Gastrocnemius medialis (tissue), 4 donors: Measurements from ENCODE around the gene SPON2. TPM values are rescaled to one million over a fixed set of nuclear protein-coding genes. Genes with fewer than 3 reads are reported as not detected.

ENCODE experiments used
- ATAC-seq, 2 donors: fragments of 150-250 bp; one replicate each; pipeline ENCODE4 v1.9.1; 2016
- DNase-seq, 2 donors: peaks; one replicate each; pipeline ENCODE4 v3.0.0-alpha.2; 2019
- H3K27ac ChIP-seq, 4 donors: fragments of 200-600 bp; sonication (generic); 1 replicate in 1 of 4; 2 replicates in 3 of 4; pipeline ENCODE4 v1.5.1; 2016 to 2018; ENCODE audit warnings: mild to moderate bottlenecking in 2 of 4, moderate library complexity in 1 of 4
- H3K27me3 ChIP-seq, 3 donors: fragments of 200-600 bp; sonication (generic) in 2 of 3; 1 replicate in 1 of 3; 2 replicates in 2 of 3; pipeline versions ENCODE4 v1.5.1 to v1.6.0; 2016 to 2019; ENCODE audit warnings: mild to moderate bottlenecking in 1 of 3, moderate library complexity in 1 of 3
- H3K36me3 ChIP-seq, 2 donors: fragments of 200-600 bp; sonication (generic) in 1 of 2; one replicate each; pipeline ENCODE4 v1.5.1; 2017 to 2018
- H3K4me1 ChIP-seq, 2 donors: fragments of 200-600 bp; sonication (generic) in 1 of 2; one replicate each; pipeline ENCODE4 v1.5.1; 2016 to 2017; ENCODE audit warnings: mild to moderate bottlenecking in 2 of 2
- H3K4me3 ChIP-seq, 4 donors: fragments of 200-600 bp; sonication (generic) in 3 of 4; 1 replicate in 1 of 4; 2 replicates in 3 of 4; pipeline ENCODE4 v1.5.1; 2016 to 2019; ENCODE audit warnings: mild to moderate bottlenecking in 2 of 4
- H3K9me3 ChIP-seq, 3 donors: fragments of 200-600 bp; sonication (generic) in 2 of 3; 1 replicate in 1 of 3; 2 replicates in 2 of 3; pipeline ENCODE4 v1.5.1; 2016 to 2019
- CTCF ChIP-seq, 5 experiments: fragments of 450-650 bp in 3 of 5; fragments of 200-600 bp in 2 of 5; sonication (generic) in 2 of 5; IDR thresholded peaks in 4 of 5; conservative IDR thresholded peaks in 1 of 5; 1 replicate in 4 of 5; 2 replicates in 1 of 5; pipeline ENCODE4 v1.5.1; 2016 to 2019; ENCODE audit warnings: antibody characterized with exemption in 5 of 5, mild to moderate bottlenecking in 3 of 5, moderate library complexity in 3 of 5
- POLR2A ChIP-seq, 2 donors: fragments of 450-650 bp; IDR thresholded peaks; one replicate each; pipeline ENCODE4 v1.6.1; 2017; ENCODE audit warnings: antibody characterized with exemption in 2 of 2, mild to moderate bottlenecking in 2 of 2, moderate library complexity in 2 of 2
- in situ Hi-C, 4 donors: fragments of 200-750 bp; cut with MboI; loops; one replicate each; pipeline versions ENCODE4 v1.15.0 to v1.8.0; 2017; ENCODE audit warnings: low sequenced_read_pairs in 4 of 4
- intact Hi-C: fragments of 100-400 bp; cut with DNase I; formaldehyde crosslinking; loops from one replicate; pipeline ENCODE4 v1.15.1; 2023; ENCODE audit warnings: low total_unique reads
- total RNA-seq, 4 donors: library from RNA; depleted of rRNA; stranded (reverse); fragments of >200 nt; gene quantifications; one replicate each; pipeline versions ENCODE4 v1.1.0 to v1.2.3, GENCODE V29; 2016

SPON2 gene
- total RNA-seq, 4 donors from 2014 or later: 5.0 to 8.9 (median 5.2) TPM

GRCh38 chr4:1187182-1187581 lies 14.8 kb upstream of the SPON2 start:
- in situ Hi-C loops: no loop called here
- intact Hi-C loops: no loop called here
- Histone ChIP-seq H3K36me3 (no peaks in the 10 kb centered on the region), H3K4me3 (no peak overlapping the region), H3K9me3 (no peaks in the 10 kb centered on the region), H3K27me3 (no peaks in the 10 kb centered on the region), H3K4me1 (peaks cover 10 to 12% of the 10 kb centered on the region in 2 donors), H3K27ac (no peak overlapping the region)
- TF ChIP-seq CTCF (IDR thresholded peaks at IDR 0.05 in 4 of 5, conservative IDR thresholded peaks at IDR 0.05 in 1 of 5) (no peak), POLR2A (IDR thresholded peaks at IDR 0.05) (no peak)
- ATAC-seq (no peak), DNase-seq (no peak)

GRCh38 chr4:1183985-1184773 lies 11.8 kb upstream of the SPON2 start:
- Histone ChIP-seq H3K4me1 (peaks cover 5 to 7% of the 10 kb centered on the region in 2 donors), H3K27me3 (no peaks in the 10 kb centered on the region), H3K4me3 (no peak overlapping the region), H3K27ac (no peak overlapping the region), H3K9me3 (no peaks in the 10 kb centered on the region), H3K36me3 (no peaks in the 10 kb centered on the region)
- ATAC-seq (no peak), DNase-seq (no peak)
- in situ Hi-C loops: no loop called here
- TF ChIP-seq POLR2A (IDR thresholded peaks at IDR 0.05) (no peak), CTCF (IDR thresholded peaks at IDR 0.05 in 4 of 5, conservative IDR thresholded peaks at IDR 0.05 in 1 of 5) (no peak)
- intact Hi-C loops: no loop called here

- no peak for DNase-seq
- Histone ChIP-seq H3K27me3 (no peaks in the 10 kb centered on the region), H3K27ac (no peak overlapping the region), H3K4me3 (no peak overlapping the region), H3K9me3 (no peaks in the 10 kb centered on the region), H3K4me1 (peaks cover 24% of the 10 kb centered on the region in 2 donors), H3K36me3 (no peaks in the 10 kb centered on the region)
- intact Hi-C loops (no loop called here), in situ Hi-C loops (no loop called here)
- no peak for TF ChIP-seq POLR2A (IDR thresholded peaks at IDR 0.05)
- no peak for ATAC-seq
These were observed 9.9 kb upstream of the SPON2 start for GRCh38 chr4:1182313-1182712.

- DNase-seq: no peak
- no peak for TF ChIP-seq CTCF (IDR thresholded peaks at IDR 0.05 in 4 of 5, conservative IDR thresholded peaks at IDR 0.05 in 1 of 5)
- TF ChIP-seq POLR2A (IDR thresholded peaks at IDR 0.05): no peak
These were observed 8.3 kb upstream of the SPON2 start for GRCh38 chr4:1180663-1181062.

GRCh38 chr4:1179976-1180375 lies 7.6 kb upstream of the SPON2 start:
- Histone ChIP-seq H3K27ac (peak overlapping the region in 3 of 4 donors; percentile 83 to 91 (median 90)), H3K36me3 (no peaks in the 10 kb centered on the region), H3K4me3 (no peak overlapping the region), H3K9me3 (no peaks in the 10 kb centered on the region), H3K27me3 (no peaks in the 10 kb centered on the region), H3K4me1 (peaks cover 37% of the 10 kb centered on the region in 2 donors)
- ATAC-seq: no peak
- TF ChIP-seq POLR2A (IDR thresholded peaks at IDR 0.05): no peak
- in situ Hi-C loops (no loop called here), intact Hi-C loops (loop anchor here (10.0 kb wide), 1 partner anchor 495 kb away; the partner anchor contains the start of gene SLC49A3)
- DNase-seq: no peak

More at GRCh38 chr4:1180663-1181062, 8.3 kb upstream of the SPON2 start:
- intact Hi-C loops (no loop called here), in situ Hi-C loops (no loop called here)
- no peak for ATAC-seq
- Histone ChIP-seq H3K27ac (no peak overlapping the region), H3K4me3 (no peak overlapping the region), H3K27me3 (no peaks in the 10 kb centered on the region), H3K4me1 (peaks cover 31 to 32% of the 10 kb centered on the region in 2 donors), H3K9me3 (no peaks in the 10 kb centered on the region), H3K36me3 (no peaks in the 10 kb centered on the region)
